Panc1 (cell line): ENCODE data around the gene IGF1R.

Experiments used
- POLR2AphosphoS5 ChIP-seq: IDR thresholded peaks from 2 replicates; pipeline ENCODE4 v1.6.1; 2012; ENCODE audit warnings: mild to moderate bottlenecking, low read depth, low read length, moderate library complexity
- SIN3A ChIP-seq: IDR thresholded peaks from 2 replicates; pipeline ENCODE4 v1.6.1; 2012; ENCODE audit warnings: low read depth, mild to moderate bottlenecking, low read length, moderate library complexity, borderline replicate concordance; ENCODE audit not compliant: insufficient read depth
- TCF7L2 ChIP-seq: IDR thresholded peaks from 2 replicates; pipeline ENCODE4 v1.6.1; 2011; ENCODE audit warnings: mild to moderate bottlenecking, low read depth, low read length, inconsistent platforms
- TF ChIP-seq, protein P1 (sequence below): fragments of 450-650 bp; IDR thresholded peaks from 2 replicates; pipeline ENCODE4 v1.5.1; 2017; ENCODE audit warnings: mild to moderate bottlenecking
- TF ChIP-seq, protein P2 (sequence below), 2 experiments: IDR thresholded peaks; 2 replicates each; pipeline ENCODE4 v1.6.1; 2011 to 2012; ENCODE audit warnings: low read depth in 2 of 2, control low read depth in 1 of 2, low read length in 1 of 2, mild to moderate bottlenecking in 1 of 2, moderate library complexity in 1 of 2; ENCODE audit not compliant: insufficient read depth in 1 of 2

GRCh38 chr15:98725874-98726273, 77.5 kb downstream of the IGF1R start:
- TF ChIP-seq, protein P1, sequence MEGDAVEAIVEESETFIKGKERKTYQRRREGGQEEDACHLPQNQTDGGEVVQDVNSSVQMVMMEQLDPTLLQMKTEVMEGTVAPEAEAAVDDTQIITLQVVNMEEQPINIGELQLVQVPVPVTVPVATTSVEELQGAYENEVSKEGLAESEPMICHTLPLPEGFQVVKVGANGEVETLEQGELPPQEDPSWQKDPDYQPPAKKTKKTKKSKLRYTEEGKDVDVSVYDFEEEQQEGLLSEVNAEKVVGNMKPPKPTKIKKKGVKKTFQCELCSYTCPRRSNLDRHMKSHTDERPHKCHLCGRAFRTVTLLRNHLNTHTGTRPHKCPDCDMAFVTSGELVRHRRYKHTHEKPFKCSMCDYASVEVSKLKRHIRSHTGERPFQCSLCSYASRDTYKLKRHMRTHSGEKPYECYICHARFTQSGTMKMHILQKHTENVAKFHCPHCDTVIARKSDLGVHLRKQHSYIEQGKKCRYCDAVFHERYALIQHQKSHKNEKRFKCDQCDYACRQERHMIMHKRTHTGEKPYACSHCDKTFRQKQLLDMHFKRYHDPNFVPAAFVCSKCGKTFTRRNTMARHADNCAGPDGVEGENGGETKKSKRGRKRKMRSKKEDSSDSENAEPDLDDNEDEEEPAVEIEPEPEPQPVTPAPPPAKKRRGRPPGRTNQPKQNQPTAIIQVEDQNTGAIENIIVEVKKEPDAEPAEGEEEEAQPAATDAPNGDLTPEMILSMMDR, result no peak
- no peak for TF ChIP-seq TCF7L2
- no peak for TF ChIP-seq POLR2AphosphoS5
- no peak for TF ChIP-seq SIN3A
- TF ChIP-seq, protein P2, sequence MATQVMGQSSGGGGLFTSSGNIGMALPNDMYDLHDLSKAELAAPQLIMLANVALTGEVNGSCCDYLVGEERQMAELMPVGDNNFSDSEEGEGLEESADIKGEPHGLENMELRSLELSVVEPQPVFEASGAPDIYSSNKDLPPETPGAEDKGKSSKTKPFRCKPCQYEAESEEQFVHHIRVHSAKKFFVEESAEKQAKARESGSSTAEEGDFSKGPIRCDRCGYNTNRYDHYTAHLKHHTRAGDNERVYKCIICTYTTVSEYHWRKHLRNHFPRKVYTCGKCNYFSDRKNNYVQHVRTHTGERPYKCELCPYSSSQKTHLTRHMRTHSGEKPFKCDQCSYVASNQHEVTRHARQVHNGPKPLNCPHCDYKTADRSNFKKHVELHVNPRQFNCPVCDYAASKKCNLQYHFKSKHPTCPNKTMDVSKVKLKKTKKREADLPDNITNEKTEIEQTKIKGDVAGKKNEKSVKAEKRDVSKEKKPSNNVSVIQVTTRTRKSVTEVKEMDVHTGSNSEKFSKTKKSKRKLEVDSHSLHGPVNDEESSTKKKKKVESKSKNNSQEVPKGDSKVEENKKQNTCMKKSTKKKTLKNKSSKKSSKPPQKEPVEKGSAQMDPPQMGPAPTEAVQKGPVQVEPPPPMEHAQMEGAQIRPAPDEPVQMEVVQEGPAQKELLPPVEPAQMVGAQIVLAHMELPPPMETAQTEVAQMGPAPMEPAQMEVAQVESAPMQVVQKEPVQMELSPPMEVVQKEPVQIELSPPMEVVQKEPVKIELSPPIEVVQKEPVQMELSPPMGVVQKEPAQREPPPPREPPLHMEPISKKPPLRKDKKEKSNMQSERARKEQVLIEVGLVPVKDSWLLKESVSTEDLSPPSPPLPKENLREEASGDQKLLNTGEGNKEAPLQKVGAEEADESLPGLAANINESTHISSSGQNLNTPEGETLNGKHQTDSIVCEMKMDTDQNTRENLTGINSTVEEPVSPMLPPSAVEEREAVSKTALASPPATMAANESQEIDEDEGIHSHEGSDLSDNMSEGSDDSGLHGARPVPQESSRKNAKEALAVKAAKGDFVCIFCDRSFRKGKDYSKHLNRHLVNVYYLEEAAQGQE (IDR thresholded peaks at IDR 0.05; ENCODE audit: insufficient read depth in 1 of 2, low read depth in 2 of 2, low read length in 1 of 2), result no peak
